ENCODE measurements around the gene MICB.

- TF ChIP-seq, protein P1, sequence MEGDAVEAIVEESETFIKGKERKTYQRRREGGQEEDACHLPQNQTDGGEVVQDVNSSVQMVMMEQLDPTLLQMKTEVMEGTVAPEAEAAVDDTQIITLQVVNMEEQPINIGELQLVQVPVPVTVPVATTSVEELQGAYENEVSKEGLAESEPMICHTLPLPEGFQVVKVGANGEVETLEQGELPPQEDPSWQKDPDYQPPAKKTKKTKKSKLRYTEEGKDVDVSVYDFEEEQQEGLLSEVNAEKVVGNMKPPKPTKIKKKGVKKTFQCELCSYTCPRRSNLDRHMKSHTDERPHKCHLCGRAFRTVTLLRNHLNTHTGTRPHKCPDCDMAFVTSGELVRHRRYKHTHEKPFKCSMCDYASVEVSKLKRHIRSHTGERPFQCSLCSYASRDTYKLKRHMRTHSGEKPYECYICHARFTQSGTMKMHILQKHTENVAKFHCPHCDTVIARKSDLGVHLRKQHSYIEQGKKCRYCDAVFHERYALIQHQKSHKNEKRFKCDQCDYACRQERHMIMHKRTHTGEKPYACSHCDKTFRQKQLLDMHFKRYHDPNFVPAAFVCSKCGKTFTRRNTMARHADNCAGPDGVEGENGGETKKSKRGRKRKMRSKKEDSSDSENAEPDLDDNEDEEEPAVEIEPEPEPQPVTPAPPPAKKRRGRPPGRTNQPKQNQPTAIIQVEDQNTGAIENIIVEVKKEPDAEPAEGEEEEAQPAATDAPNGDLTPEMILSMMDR (IDR thresholded peaks at IDR 0.05), result no peak
- no peak for TF ChIP-seq POLR2AphosphoS5 (IDR thresholded peaks at IDR 0.05)
- TF ChIP-seq POLR2A (IDR thresholded peaks at IDR 0.05), result no peak
These were observed 23.9 kb upstream of the MICB start for GRCh38 chr6:31473780-31474761.

All from breast epithelium (tissue), 3 donors.